Motor neuron (in vitro differentiated cells): ENCODE results near the gene MAJIN. TPM values are rescaled to one million over a fixed set of nuclear protein-coding genes. Genes with fewer than 3 reads are reported as not detected.
A peak's percentile ranks its signal among the peaks of the same experiment; 100 is the strongest.

Experiments used
- ATAC-seq, 8 experiments: fragments of 200-7000 bp; cut with Tn5 transposase; replicated peaks in 6 of 8; 2 replicates each; pipeline ENCODE4 v1.8.0; 2021; ENCODE audit warnings: mild to moderate bottlenecking in 8 of 8, moderate library complexity in 8 of 8
- H3K27ac ChIP-seq, 2 donors: fragments of 250-450 bp; sonication (Bioruptor Pico); 2 replicates each; pipeline ENCODE4 v1.9.0; 2021; ENCODE audit warnings: antibody characterized with exemption in 2 of 2, mild to moderate bottlenecking in 2 of 2, moderate library complexity in 1 of 2
- H3K4me1 ChIP-seq, 2 donors: fragments of 250-450 bp; sonication (Bioruptor Pico); replicated peaks in 1 of 2; 2 replicates each; pipeline ENCODE4 v1.6.1; 2021; ENCODE audit warnings: antibody characterized with exemption in 2 of 2, mild to moderate bottlenecking in 2 of 2, moderate library complexity in 1 of 2
- H3K4me3 ChIP-seq, 5 donors: fragments of 250-450 bp; sonication (Bioruptor Pico); 2 replicates each; pipeline ENCODE4 v1.9.0; 2021; ENCODE audit warnings: antibody characterized with exemption in 5 of 5, mild to moderate bottlenecking in 5 of 5, moderate library complexity in 4 of 5
- WGBS, 10 experiments: fragments of 450-650 bp; shearing (Covaris generic); methylation state at CpG; one replicate each; pipeline ENCODE4 v1.0.0; 2022; 5-methylcytosine and 5-hydroxymethylcytosine counted together
- in situ Hi-C, 9 experiments: fragments of 400-800 bp; cut with MboI; loops; one replicate each; pipeline ENCODE4 v1.15.0; 2021; ENCODE audit warnings: low sequenced_read_pairs in 9 of 9, low pct_unique_long_range_greater_than_20kb in 2 of 9; ENCODE audit not compliant: unreplicated experiment in 9 of 9
- total RNA-seq, 8 experiments: library from RNA; unstranded; fragments of 300-600 nt; gene quantifications; 2 replicates each; pipeline versions ENCODE4 v1.2.3 to v1.2.4, GENCODE V29; 2022

The MAJIN gene
- total RNA-seq, 8 experiments from 2014 or later, result 0.11 to 1.8 (median 0.18) TPM; not detected in 4

DNA sequence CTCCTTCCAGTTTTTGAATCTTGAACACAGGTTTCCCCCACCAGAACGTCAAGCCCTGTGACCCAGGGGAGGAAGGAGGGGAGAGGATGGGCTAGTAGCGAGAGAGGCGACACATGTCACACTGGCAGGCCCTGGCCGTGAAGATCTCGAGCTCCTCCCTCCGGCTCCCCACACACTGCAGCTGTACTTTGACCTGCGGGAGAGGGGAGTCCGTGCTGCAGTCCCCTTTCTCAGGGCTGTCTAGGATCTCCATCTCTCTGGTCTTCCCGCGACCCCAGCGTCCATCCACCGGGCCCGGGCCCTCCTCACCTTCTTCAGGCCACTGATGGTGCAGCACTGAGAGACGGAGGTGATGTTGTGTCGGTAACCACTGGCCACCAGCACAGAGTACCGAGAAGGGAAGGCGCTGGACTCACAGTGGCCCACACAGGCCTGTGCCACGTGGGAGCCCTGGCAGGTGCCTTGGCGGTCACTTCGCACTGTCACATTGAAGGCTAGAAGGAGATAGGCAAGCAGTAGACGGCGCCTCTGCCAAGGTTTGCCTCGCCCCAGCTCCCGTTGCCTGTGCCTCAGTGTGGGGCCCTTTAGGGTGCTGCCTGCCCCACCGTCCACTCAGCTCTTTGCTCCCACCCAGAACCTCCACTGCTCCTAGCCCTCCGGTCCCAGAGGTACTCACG, 37.1 kb downstream of the MAJIN start:
- Histone ChIP-seq H3K4me3 (no peak overlapping the region), H3K4me1 (no peaks in the 10 kb centered on the region), H3K27ac (no peak overlapping the region)
- peak in 5 of 8 experiments; percentile 14 to 64 (median 40) for ATAC-seq
- WGBS, 10 experiments, result 50 to 95% (median 69%) methylated on average over 2 to 9 of the region's 27 CpGs; no CpG with 5 or more reads in 3 of the 10 experiments
- in situ Hi-C loops, result no loop called here

- no peak overlapping the region for H3K4me3 ChIP-seq
- 60 to 80% (median 66%) methylated on average over 1 to 4 of the region's 10 CpGs; no CpG with 5 or more reads in 6 of the 10 experiments for WGBS, 10 experiments
- in situ Hi-C loops, result no loop called here
- no peak overlapping the region for H3K27ac ChIP-seq
- ATAC-seq, result peak in 4 of 8 experiments; percentile 15 to 19 (median 16)
- H3K4me1 ChIP-seq, result no peaks in the 10 kb centered on the region
Observed at GRCh38 chr11:64933935-64934681, 37.8 kb downstream of the MAJIN start.

DNA sequence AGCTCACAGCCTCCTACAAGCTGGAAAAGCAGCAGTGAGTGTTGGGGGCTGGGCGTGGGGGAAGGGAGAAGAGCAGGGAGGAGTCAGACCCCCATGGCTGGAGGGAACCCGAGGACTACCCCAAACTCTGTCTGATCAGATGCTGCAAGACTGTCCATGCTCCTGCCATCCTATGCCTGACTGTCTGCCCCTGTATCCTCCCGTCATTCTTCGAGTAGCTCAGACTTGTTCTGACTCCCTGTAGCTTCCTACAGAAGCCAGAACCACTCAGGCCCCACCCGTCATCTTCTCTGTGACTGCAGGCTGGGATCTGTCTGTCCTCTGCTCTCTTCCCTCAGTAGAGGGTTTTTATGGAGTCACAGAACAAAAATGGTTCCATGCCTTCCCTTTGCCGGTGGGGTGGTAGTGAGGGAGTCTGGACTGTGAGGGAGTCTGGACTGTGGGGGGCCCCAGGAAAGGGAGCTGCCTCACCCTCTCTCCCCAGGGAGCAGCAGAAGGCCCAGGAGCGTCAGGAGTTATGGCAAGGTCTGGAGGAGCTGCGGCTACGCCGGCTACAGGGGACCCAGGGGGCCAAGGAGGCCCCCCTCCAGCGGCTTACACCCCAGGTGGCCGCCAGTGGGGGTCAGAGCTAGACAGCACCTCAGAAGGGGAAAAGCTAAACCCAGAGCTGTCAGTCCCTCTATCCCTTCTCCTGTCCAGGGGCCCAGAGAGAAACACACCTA, 38.5 kb downstream of the MAJIN start:
- Histone ChIP-seq H3K27ac (no peak overlapping the region), H3K4me1 (no peaks in the 10 kb centered on the region), H3K4me3 (no peak overlapping the region)
- peak in 4 of 8 experiments; percentile 20 to 25 (median 24) for ATAC-seq
- WGBS, 10 experiments, result 33 to 100% (median 84%) methylated on average over 1 to 9 of the region's 12 CpGs; no CpG with 5 or more reads in 2 of the 10 experiments
- in situ Hi-C loops, result no loop called here

DNA sequence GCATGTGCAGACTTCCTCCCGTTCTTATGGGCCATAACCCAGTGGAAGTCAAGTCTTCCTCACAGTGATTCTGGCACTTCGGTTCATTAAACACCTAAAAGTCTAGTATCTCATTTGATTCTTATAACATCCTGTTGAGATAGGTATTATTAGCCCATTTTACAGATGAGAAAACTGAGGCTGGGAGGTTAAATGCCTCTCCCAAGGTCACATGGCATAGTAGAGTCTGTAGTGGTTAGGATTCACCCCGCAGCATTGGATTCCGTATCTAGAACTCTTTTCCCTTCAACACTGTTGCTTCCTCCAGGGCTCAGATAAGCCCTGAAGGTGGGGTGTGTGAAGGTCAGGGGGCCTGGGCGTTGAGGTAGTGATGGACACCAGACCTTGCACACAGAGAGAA, 39.6 kb downstream of the MAJIN start:
- H3K4me1 ChIP-seq, result no peaks in the 10 kb centered on the region
- WGBS, 10 experiments, result 64 to 100% (median 80%) methylated on average over 1 to 4 of the region's 5 CpGs; no CpG with 5 or more reads in 2 of the 10 experiments
- H3K27ac ChIP-seq, result no peak overlapping the region
- in situ Hi-C loops, result no loop called here
- no peak overlapping the region for H3K4me3 ChIP-seq
- ATAC-seq, result no peak

DNA sequence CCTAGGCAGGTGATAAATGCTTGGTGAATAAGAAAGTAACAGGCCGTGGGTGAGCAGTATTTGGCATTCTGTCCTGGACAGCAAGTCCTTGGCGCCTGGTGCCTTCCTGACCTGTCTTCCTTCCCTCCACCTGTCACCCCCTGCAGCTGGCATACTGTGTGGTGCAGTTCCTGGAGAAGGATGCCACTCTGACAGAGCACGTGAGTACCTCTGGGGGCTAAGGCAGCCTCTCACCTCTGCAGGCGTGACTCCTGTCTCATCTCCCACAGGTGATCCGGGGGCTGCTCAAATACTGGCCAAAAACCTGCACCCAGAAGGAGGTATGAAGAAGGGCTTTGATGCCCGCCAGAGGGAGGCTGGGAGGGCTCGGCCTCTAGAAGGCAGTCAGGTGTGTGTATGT, 40.6 kb downstream of the MAJIN start:
- no peak for ATAC-seq
- 78 to 100% (median 83%) methylated on average over 1 to 5 of the region's 7 CpGs; no CpG with 5 or more reads in 5 of the 10 experiments for WGBS, 10 experiments
- H3K27ac ChIP-seq, result no peak overlapping the region
- no peak overlapping the region for H3K4me3 ChIP-seq
- in situ Hi-C loops, result no loop called here
- no peaks in the 10 kb centered on the region for H3K4me1 ChIP-seq

DNA sequence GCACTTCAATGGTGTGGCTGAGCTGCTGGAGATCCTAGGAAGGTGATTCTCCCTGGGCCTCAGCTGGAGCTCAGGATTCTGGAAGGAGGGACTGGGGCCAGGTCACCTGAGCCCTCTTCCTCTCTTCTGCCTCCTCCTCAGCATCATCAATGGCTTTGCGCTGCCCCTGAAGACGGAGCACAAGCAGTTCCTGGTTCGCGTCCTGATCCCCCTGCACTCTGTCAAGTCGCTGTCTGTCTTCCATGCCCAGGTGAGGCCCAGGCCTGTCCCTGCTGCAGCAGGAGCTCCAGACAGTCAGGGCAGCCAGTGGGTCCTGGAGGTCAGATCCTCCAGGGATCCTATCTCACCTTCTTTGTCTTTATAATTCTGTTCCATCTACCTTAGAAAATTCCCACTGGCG, 41.6 kb downstream of the MAJIN start:
- Histone ChIP-seq H3K4me3 (no peak overlapping the region), H3K4me1 (peaks cover 5 to 9% of the 10 kb centered on the region in 2 donors), H3K27ac (no peak overlapping the region)
- ATAC-seq, result no peak
- in situ Hi-C loops, result no loop called here
- WGBS, 10 experiments, result 94 to 100% (median 100%) methylated on average over 1 to 4 of the region's 6 CpGs; no CpG with 5 or more reads in 4 of the 10 experiments

GRCh38 chr11:64929625-64930024, 42.3 kb downstream of the MAJIN start:
- in situ Hi-C loops, result no loop called here

DNA sequence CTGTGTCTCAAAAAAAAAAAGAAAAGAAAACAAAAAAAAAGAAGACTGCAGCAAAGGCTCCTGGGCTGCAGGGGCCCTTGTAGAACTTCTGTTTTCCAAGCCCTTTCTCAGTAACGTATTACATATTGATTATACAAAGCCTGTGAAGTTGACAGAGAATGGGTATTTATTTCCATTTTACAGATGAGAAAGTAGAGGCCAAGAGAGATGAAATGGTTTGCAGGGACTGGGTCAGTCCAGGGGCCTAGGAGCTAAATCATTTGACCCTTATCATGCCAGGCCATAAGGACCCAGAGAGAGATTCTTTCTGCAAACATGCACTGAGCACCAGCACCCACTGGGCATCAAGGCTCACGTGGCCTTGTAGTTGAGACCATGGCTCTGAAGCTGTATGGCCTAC, 43.0 kb downstream of the MAJIN start:
- Histone ChIP-seq H3K4me3 (no peak overlapping the region), H3K27ac (no peak overlapping the region), H3K4me1 (peaks cover 8 to 10% of the 10 kb centered on the region in 2 donors)
- ATAC-seq, result no peak
- 67 to 100% (median 87%) methylated on average over 1 to 2 of the region's 2 CpGs; no CpG with 5 or more reads in 3 of the 10 experiments for WGBS, 10 experiments
- in situ Hi-C loops, result no loop called here

More at GRCh38 chr11:64929625-64930024, 42.3 kb downstream of the MAJIN start:
- H3K4me3 ChIP-seq, result no peak overlapping the region
- peaks cover 8 to 10% of the 10 kb centered on the region in 2 donors for H3K4me1 ChIP-seq
- H3K27ac ChIP-seq, result no peak overlapping the region
- ATAC-seq, result no peak
- 76 to 100% (median 98%) methylated on average over 1 to 5 of the region's 7 CpGs; no CpG with 5 or more reads in 4 of the 10 experiments for WGBS, 10 experiments

- Histone ChIP-seq H3K27ac (no peak overlapping the region), H3K4me1 (peaks cover 11 to 14% of the 10 kb centered on the region in 2 donors), H3K4me3 (no peak overlapping the region)
- WGBS, 10 experiments, result 73 to 100% methylated on average over 1 to 6 of the region's 22 CpGs; no CpG with 5 or more reads in 8 of the 10 experiments
- in situ Hi-C loops, result no loop called here
- ATAC-seq, result no peak
Observed at GRCh38 chr11:64926689-64927088, 45.2 kb downstream of the MAJIN start.

GRCh38 chr11:64925536-64926436, 46.1 kb downstream of the MAJIN start:
- H3K4me1 ChIP-seq, result peaks cover 11 to 14% of the 10 kb centered on the region in 2 donors
- peak overlapping the region; percentile 54 to 100 (median 74) for H3K4me3 ChIP-seq
- H3K27ac ChIP-seq, result no peak overlapping the region
- no peak for ATAC-seq
- 70 to 100% (median 80%) methylated on average over 1 to 2 of the region's 24 CpGs; no CpG with 5 or more reads in 7 of the 10 experiments for WGBS, 10 experiments
- in situ Hi-C loops, result no loop called here

- in situ Hi-C loops, result no loop called here
- H3K4me1 ChIP-seq, result peaks cover 11 to 14% of the 10 kb centered on the region in 2 donors
- ATAC-seq, result peak; percentile 1 to 9 (median 4)
- H3K4me3 ChIP-seq, result peak overlapping the region; percentile 54 to 100 (median 74)
- H3K27ac ChIP-seq, result peak overlapping the region; percentile 7 to 78
- no CpG with 5 or more reads among the region's 24 CpGs for WGBS, 10 experiments
Observed at GRCh38 chr11:64924910-64925284, 47.0 kb downstream of the MAJIN start.
